Stimulated activated CD4-positive, alpha-beta T cell treated with anti-CD3 and anti-CD28 coated beads, Interleukin-1b, Interleukin-23, amount 100 ng/mL, for 1 hour (primary cell): ENCODE measurements around the gene OAS3.

Experiments used
- DNase-seq, 2 donors: peaks; one replicate each; pipeline ENCODE4 v3.0.0-alpha.2; 2020; ENCODE audit warnings: low read depth in 2 of 2

OAS3 gene

DNA sequence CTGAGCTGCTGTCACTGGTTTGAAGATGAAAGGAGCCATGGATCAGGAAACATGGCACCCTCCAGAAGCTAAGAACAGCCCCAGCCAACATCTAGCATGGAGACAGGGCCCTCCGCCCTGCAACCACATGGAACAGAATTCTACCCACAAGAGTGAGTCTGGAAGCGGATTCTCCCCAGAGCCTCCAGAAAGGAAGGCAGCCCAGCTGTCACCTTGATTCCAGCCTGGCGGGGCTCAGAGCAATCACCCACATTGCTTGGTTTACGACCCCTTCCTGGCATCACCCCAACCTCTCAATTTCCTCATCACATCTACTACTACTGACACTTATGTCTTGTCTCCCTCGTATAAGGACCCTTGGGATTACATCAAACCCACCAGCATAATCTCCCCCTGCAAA lies 78.5 kb downstream of the OAS3 start:
- DNase-seq = no peak

DNA sequence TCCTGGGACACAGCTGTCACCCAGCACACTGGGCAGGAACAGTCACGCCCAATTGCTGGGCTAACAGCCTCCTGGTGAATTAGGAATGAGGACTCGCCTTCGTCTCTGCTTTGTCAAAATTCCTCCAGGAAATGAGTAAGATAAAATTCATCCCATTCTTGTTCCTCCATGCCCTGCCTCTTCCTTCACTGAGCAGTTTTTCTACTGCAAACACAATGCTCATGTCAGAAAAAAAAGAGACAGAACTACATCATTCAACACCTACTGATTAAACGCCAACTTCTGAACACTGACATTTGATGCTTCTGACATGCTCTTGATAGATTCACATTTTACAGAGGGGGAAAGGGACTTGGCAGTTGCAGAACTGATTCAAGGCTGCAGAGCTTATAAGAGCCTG lies 80.8 kb downstream of the OAS3 start:
- no peak for DNase-seq

DNA sequence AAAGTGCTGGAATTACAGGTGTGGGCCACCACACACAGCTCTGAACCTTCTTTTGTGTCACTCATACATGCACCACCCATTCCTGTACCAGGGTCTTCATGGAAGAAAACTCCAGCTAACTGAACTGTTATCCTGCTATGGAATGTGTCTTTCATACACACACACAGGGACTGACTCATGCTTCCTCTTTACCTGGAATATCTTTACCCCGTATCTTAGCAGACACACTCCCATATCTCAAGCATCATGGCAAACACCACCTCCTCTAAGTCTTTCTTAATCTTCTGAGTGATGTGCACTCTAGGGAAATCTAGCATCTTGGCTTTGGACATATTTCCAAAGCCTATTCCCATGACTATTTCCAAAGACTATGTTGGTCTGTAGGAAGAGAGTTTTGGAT lies 83.2 kb downstream of the OAS3 start:
- no peak for DNase-seq
